ENCODE data around the gene IGSF3.

IGSF3 gene

GRCh38 chr1:116586741-116587143 is 80.8 kb downstream of the IGSF3 start:
- no peak for TF ChIP-seq CTCF (IDR thresholded peaks at IDR 0.05)

GRCh38 chr1:116585886-116586285 is 81.6 kb downstream of the IGSF3 start:
- Histone ChIP-seq H3K36me3 (no peaks in the 10 kb centered on the region), H3K27ac (no peak overlapping the region)
- no peak for TF ChIP-seq CTCF (IDR thresholded peaks at IDR 0.05)

More at GRCh38 chr1:116586741-116587143, 80.8 kb downstream of the IGSF3 start:
- no peaks in the 10 kb centered on the region for H3K4me1 ChIP-seq (ENCODE audit: control insufficient read depth in 1 of 2, insufficient read depth in 1 of 2, low read depth in 1 of 2, low read length in 1 of 2)
- H3K27me3 ChIP-seq = peaks cover 7% of the 10 kb centered on the region
- H3K27ac ChIP-seq = no peak overlapping the region
- H3K9me3 ChIP-seq = no peaks in the 10 kb centered on the region
- H3K36me3 ChIP-seq = no peaks in the 10 kb centered on the region
- no peak overlapping the region for H3K4me3 ChIP-seq (ENCODE audit: low read depth in 1 of 2, low read length in 1 of 2)

GRCh38 chr1:116581323-116581885 is 86.1 kb downstream of the IGSF3 start:
- Histone ChIP-seq H3K36me3 (no peaks in the 10 kb centered on the region), H3K4me3 (ENCODE audit: low read depth in 1 of 2, low read length in 1 of 2) (no peak overlapping the region)
- no peak for TF ChIP-seq CTCF (IDR thresholded peaks at IDR 0.05)

More at GRCh38 chr1:116585886-116586285, 81.6 kb downstream of the IGSF3 start:
- Histone ChIP-seq H3K4me3 (ENCODE audit: low read depth in 1 of 2, low read length in 1 of 2) (no peak overlapping the region), H3K4me1 (ENCODE audit: control insufficient read depth in 1 of 2, insufficient read depth in 1 of 2, low read depth in 1 of 2, low read length in 1 of 2) (no peaks in the 10 kb centered on the region), H3K9me3 (no peaks in the 10 kb centered on the region), H3K27me3 (peaks cover 7% of the 10 kb centered on the region)

GRCh38 chr1:116580446-116581322 is 86.8 kb downstream of the IGSF3 start:
- Histone ChIP-seq H3K27ac (no peak overlapping the region), H3K27me3 (no peaks in the 10 kb centered on the region), H3K9me3 (no peaks in the 10 kb centered on the region), H3K4me1 (ENCODE audit: control insufficient read depth in 1 of 2, insufficient read depth in 1 of 2, low read depth in 1 of 2, low read length in 1 of 2) (peaks cover 13 to 15% of the 10 kb centered on the region in 2 experiments), H3K4me3 (ENCODE audit: low read depth in 1 of 2, low read length in 1 of 2) (no peak overlapping the region), H3K36me3 (no peaks in the 10 kb centered on the region)
- TF ChIP-seq CTCF (IDR thresholded peaks at IDR 0.05) = no peak

More at GRCh38 chr1:116581323-116581885, 86.1 kb downstream of the IGSF3 start:
- Histone ChIP-seq H3K9me3 (no peaks in the 10 kb centered on the region), H3K27ac (no peak overlapping the region), H3K27me3 (no peaks in the 10 kb centered on the region), H3K4me1 (ENCODE audit: control insufficient read depth in 1 of 2, insufficient read depth in 1 of 2, low read depth in 1 of 2, low read length in 1 of 2) (peaks cover 13 to 15% of the 10 kb centered on the region in 2 experiments)

GRCh38 chr1:116579259-116579875 is 88.2 kb downstream of the IGSF3 start:
- no peaks in the 10 kb centered on the region for H3K9me3 ChIP-seq
- no peaks in the 10 kb centered on the region for H3K27me3 ChIP-seq
- H3K4me3 ChIP-seq (ENCODE audit: low read depth in 1 of 2, low read length in 1 of 2) = no peak overlapping the region
- no peak for TF ChIP-seq CTCF (IDR thresholded peaks at IDR 0.05)
- no peaks in the 10 kb centered on the region for H3K36me3 ChIP-seq
- peaks cover 13 to 15% of the 10 kb centered on the region in 2 experiments for H3K4me1 ChIP-seq (ENCODE audit: control insufficient read depth in 1 of 2, insufficient read depth in 1 of 2, low read depth in 1 of 2, low read length in 1 of 2)
- H3K27ac ChIP-seq = no peak overlapping the region

Data from neutrophil (primary cell).